ENCODE measurements around the gene KCNT2.

The KCNT2 gene

DNA sequence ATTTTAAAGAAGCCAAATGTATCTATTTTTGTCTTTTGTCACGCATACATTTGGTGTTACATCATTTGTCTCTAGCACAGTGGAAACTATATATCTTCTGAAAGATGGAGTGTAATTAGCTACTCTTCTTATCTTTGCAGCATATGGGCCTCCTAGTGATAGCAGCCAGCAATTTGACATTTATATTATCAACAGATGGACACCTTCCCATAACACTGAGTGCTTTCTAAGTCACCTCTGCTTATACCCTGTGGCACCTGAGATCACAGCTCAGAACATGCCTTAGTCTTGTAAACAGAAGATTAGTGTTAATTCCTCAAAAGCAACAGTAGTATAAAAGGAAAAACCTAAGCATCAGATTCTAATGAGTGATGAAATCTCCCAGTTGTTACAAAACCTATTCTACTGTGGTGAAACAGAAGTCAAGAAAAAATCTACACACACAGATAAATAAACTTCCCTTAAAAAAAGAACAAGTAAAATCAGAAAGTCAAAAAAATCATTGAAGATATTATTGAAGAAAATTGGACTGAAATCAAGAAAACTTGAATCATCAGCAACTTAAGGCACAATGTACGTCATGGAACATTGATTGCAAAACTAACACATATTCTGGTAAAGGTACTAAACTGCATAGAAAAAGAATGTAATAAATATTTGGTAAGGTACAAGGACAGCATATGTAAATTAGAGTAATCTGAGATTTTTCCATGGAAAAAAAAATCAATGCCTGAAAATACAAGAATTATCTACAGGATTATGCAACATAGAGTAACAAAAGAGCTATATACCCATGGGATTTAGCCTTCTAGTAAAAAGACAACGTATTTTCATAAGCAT is 61.7 kb downstream of the KCNT2 start:
- Histone ChIP-seq H3K4me1 (ENCODE audit: control insufficient read depth in 1 of 2, insufficient read depth in 1 of 2, low read depth in 1 of 2, low read length in 1 of 2) (no peaks in the 10 kb centered on the region), H3K27ac (no peak overlapping the region), H3K36me3 (no peaks in the 10 kb centered on the region), H3K27me3 (no peaks in the 10 kb centered on the region), H3K4me3 (ENCODE audit: low read depth in 1 of 2, low read length in 1 of 2) (no peak overlapping the region), H3K9me3 (no peaks in the 10 kb centered on the region)
- no peak for TF ChIP-seq CTCF (IDR thresholded peaks at IDR 0.05)

- Histone ChIP-seq H3K27ac (no peak overlapping the region), H3K4me3 (ENCODE audit: low read depth in 1 of 2, low read length in 1 of 2) (no peak overlapping the region), H3K36me3 (no peaks in the 10 kb centered on the region), H3K4me1 (ENCODE audit: control insufficient read depth in 1 of 2, insufficient read depth in 1 of 2, low read depth in 1 of 2, low read length in 1 of 2) (no peaks in the 10 kb centered on the region), H3K9me3 (no peaks in the 10 kb centered on the region), H3K27me3 (no peaks in the 10 kb centered on the region)
- TF ChIP-seq CTCF (IDR thresholded peaks at IDR 0.05) = no peak
Observed at GRCh38 chr1:196545222-196545621, 63.0 kb downstream of the KCNT2 start.

DNA sequence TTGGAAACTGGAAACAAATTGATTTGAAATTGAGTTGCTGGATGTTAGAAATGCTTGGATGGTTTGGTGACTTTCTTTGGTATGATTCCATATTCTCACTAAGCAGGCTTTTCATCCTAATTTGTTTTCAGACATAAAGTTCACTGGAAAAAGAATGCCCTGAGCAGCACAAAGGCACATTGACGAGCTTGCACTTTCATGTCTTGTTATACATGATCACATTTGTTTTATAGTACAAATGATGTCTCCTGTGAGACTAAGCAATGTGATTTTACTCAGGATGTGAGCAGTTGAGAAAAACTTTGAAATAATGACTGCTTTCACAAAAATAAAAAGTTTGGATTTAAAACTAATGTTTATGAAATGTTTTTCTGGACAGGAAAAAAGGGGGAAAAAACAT is 63.6 kb downstream of the KCNT2 start:
- Histone ChIP-seq H3K27ac (no peak overlapping the region), H3K27me3 (no peaks in the 10 kb centered on the region)

DNA sequence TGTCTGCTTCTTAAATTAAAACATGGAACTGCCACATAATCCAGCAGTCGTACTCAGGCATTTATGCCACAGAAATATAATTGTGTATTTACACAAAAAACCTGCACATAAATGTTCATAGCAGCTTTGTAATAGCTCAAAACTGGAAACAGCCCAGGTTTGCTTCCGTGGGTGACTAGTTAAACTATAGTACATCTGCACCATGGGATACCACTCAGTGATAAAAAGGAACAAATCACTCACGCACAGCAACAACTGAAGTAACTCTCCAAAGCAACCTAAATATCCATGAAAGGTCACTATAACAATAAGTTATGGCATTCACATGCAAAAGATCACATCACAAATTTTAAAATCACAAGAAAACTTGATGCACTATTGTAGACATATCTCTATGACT is 64.4 kb downstream of the KCNT2 start:
- Histone ChIP-seq H3K27ac (no peak overlapping the region), H3K27me3 (no peaks in the 10 kb centered on the region), H3K36me3 (no peaks in the 10 kb centered on the region), H3K4me1 (ENCODE audit: control insufficient read depth in 1 of 2, insufficient read depth in 1 of 2, low read depth in 1 of 2, low read length in 1 of 2) (no peaks in the 10 kb centered on the region), H3K4me3 (ENCODE audit: low read depth in 1 of 2, low read length in 1 of 2) (no peak overlapping the region), H3K9me3 (no peaks in the 10 kb centered on the region)
- no peak for TF ChIP-seq CTCF (IDR thresholded peaks at IDR 0.05)

More for the DNA sequence above, 63.6 kb downstream of the KCNT2 start:
- TF ChIP-seq CTCF (IDR thresholded peaks at IDR 0.05) = no peak
- Histone ChIP-seq H3K36me3 (no peaks in the 10 kb centered on the region), H3K4me3 (ENCODE audit: low read depth in 1 of 2, low read length in 1 of 2) (no peak overlapping the region), H3K9me3 (no peaks in the 10 kb centered on the region), H3K4me1 (ENCODE audit: control insufficient read depth in 1 of 2, insufficient read depth in 1 of 2, low read depth in 1 of 2, low read length in 1 of 2) (no peaks in the 10 kb centered on the region)

- no peak for TF ChIP-seq CTCF (IDR thresholded peaks at IDR 0.05)
- no peak overlapping the region for H3K4me3 ChIP-seq (ENCODE audit: low read depth in 1 of 2, low read length in 1 of 2)
- no peak overlapping the region for H3K27ac ChIP-seq
- H3K27me3 ChIP-seq = no peaks in the 10 kb centered on the region
- no peaks in the 10 kb centered on the region for H3K9me3 ChIP-seq
- no peaks in the 10 kb centered on the region for H3K36me3 ChIP-seq
- no peaks in the 10 kb centered on the region for H3K4me1 ChIP-seq (ENCODE audit: control insufficient read depth in 1 of 2, insufficient read depth in 1 of 2, low read depth in 1 of 2, low read length in 1 of 2)
Observed at GRCh38 chr1:196538473-196538872, 69.8 kb downstream of the KCNT2 start.

Data from neutrophil (primary cell).